Measurements from ENCODE around the gene LRRC74B. TPM values are rescaled to one million over a fixed set of nuclear protein-coding genes. Genes with fewer than 3 reads are reported as not detected.

The LRRC74B gene
- total RNA-seq, 1 donor from 2014 or later: not detected

DNA sequence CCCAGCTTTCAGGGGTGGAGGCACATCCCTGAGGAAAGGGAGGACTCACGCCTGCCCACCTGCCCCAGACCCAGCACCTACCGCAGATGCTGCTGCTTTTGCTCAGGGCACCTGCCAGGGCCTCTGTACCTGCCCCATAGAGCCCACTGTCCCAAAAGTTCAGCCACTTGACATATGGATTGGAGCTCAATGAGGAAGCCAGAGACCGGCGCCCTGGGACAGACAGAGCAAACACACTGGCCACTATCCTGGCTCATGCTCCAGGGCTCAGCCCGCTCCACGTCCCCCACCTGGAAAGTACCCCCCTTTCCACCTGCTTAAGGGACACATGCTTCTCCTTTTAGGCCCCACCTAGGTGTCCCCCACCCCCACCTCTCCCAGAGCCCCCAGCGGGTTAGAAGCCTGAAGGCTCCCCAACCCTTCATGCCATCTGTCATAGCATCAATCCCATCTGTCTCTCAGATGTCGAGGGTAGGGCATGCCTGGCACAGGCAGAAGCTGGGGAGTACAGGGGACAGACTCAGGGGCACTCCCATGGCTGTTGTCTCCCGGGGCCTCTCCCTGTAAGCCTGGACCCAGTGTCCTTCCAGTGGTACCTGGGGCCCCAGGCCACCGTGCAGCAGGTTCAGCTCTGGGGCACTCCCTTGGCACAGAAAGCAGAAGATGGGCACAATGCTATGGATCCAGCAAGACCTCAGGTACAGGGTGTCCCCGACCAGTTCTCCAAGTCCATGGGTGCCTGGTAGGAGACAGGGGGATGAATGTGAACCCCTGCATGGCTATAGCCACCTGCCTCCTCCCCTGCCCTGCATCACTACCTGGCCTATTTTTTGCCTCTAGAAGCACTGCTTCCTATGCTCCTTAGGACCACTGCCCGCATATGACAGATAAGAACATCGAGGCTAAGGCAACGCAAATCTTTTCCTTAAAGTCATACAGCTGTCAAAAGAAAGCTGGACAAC, 33.0 kb upstream of the LRRC74B start:
- Mint-ChIP-seq H3K9me3 (no peaks in the 10 kb centered on the region), H3K36me3 (no peaks in the 10 kb centered on the region), H3K4me1 (peaks cover 38% of the 10 kb centered on the region), H3K4me3 (peak overlapping the region; percentile 76), H3K27me3 (ENCODE audit: low read depth) (no peaks in the 10 kb centered on the region), H3K27ac (peak overlapping the region; percentile 60)
- TF ChIP-seq, protein P1, sequence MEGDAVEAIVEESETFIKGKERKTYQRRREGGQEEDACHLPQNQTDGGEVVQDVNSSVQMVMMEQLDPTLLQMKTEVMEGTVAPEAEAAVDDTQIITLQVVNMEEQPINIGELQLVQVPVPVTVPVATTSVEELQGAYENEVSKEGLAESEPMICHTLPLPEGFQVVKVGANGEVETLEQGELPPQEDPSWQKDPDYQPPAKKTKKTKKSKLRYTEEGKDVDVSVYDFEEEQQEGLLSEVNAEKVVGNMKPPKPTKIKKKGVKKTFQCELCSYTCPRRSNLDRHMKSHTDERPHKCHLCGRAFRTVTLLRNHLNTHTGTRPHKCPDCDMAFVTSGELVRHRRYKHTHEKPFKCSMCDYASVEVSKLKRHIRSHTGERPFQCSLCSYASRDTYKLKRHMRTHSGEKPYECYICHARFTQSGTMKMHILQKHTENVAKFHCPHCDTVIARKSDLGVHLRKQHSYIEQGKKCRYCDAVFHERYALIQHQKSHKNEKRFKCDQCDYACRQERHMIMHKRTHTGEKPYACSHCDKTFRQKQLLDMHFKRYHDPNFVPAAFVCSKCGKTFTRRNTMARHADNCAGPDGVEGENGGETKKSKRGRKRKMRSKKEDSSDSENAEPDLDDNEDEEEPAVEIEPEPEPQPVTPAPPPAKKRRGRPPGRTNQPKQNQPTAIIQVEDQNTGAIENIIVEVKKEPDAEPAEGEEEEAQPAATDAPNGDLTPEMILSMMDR (IDR thresholded peaks at IDR 0.05; ENCODE audit: unreplicated experiment): no peak
- no peak for DNase-seq (ENCODE audit: low spot score in 2 of 2, unreplicated experiment in 2 of 2)

DNA sequence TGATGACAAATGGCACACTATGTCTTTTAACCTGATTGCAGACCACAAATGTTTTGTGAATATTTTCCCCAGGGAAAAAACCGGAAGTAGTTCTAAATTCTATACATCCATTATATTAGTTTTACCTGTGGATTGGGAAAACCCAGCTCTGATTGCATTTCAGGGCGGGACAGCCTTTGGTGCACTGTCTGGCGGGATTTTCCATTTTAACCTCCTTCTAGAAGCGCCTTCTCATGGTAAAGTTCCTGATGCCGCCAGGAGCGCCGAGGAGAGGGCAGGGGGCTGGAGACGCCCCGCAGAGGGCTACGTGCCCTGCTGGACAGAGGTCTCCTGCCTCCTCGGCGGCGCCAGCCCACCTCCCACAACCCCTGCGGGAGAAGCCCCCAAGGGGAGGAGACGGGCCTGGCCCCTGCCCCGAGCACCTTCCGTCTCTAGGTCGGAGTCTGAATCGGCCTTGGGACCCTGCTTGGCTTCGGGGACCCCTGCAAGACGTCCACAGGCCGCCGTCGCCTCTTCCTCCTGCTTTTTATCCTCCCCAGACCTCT, 32.0 kb upstream of the LRRC74B start:
- H3K4me3 Mint-ChIP-seq: peak overlapping the region; percentile 76
- H3K27ac Mint-ChIP-seq: peak overlapping the region; percentile 92
- H3K36me3 Mint-ChIP-seq: no peaks in the 10 kb centered on the region
- TF ChIP-seq, protein P1 (IDR thresholded peaks at IDR 0.05; ENCODE audit: unreplicated experiment): no peak
- DNase-seq (ENCODE audit: low spot score in 2 of 2, unreplicated experiment in 2 of 2): peak in 1 of 2 experiments; percentile 52
- no peaks in the 10 kb centered on the region for H3K9me3 Mint-ChIP-seq
- no peaks in the 10 kb centered on the region for H3K27me3 Mint-ChIP-seq (ENCODE audit: low read depth)
- peaks cover 38% of the 10 kb centered on the region for H3K4me1 Mint-ChIP-seq

DNA sequence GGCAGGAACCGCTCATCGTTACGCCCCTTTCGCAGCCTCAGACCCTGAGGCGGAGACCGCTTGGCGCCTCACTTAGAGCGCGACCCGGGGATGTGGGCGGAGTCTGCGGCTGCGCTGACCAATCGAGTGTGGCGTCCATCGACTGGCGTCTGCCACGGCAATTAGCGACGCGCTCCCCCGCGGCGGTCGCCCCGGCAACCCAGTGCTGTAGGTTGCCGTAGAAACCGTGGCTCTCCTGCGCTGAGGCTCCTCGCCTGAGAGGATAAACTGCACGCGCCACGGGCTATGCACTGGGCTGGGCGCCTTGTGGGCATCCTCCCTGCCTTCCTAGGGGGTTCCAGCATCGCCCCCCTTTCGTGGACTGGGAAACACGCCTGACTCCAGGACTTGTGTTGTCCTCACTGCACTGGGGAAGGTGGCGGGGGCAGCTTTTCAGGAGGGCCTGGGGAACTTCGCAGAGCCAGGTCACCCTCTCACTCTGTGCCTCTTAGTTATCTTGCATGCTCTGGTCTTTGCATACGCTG, 31.5 kb upstream of the LRRC74B start:
- H3K9me3 Mint-ChIP-seq: no peaks in the 10 kb centered on the region
- no peaks in the 10 kb centered on the region for H3K36me3 Mint-ChIP-seq
- H3K4me1 Mint-ChIP-seq: peaks cover 38% of the 10 kb centered on the region
- H3K27me3 Mint-ChIP-seq (ENCODE audit: low read depth): no peaks in the 10 kb centered on the region
- TF ChIP-seq, protein P1 (IDR thresholded peaks at IDR 0.05; ENCODE audit: unreplicated experiment): no peak
- peak overlapping the region; percentile 76 for H3K4me3 Mint-ChIP-seq
- peak overlapping the region; percentile 92 for H3K27ac Mint-ChIP-seq
- DNase-seq (ENCODE audit: low spot score in 2 of 2, unreplicated experiment in 2 of 2): peak; percentile 89 to 93

DNA sequence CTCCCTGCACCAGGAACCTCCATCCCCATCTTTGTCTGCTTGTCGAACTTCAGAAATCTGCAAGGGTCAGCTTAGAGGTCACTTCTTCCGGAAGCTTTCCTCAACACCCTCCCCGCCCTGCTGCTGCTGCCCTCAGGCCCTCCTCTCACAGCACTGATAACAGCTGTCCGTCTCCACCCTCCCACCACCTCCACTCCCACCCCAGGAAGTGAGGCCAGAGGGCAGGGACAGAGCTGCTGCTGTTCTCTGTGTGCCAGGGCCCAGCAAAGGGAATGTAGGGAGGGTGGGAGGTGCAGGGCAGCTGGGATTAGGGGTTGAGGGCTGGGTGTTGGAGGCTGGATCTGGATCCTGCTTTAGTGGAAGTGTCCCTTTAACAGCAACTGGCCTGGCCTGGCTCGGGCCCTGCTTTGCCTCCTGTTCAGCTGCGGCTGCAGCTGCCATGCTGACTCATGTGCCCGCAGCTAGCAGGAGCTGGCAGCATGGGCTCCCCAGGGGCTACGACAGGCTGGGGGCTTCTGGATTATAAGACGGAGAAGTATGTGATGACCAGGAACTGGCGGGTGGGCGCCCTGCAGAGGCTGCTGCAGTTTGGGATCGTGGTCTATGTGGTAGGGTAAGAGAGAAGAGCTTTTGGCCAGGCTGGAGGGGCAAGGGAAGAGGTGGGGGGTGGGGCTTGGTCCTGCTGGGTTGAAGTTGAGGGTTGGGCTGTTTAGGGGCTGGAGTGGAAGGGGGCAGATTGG, 30.9 kb upstream of the LRRC74B start, which contains the start of gene P2RX6:
TSS of gene P2RX6 (plus strand) at position 440 of the 740 bp plus-strand sequence. CDS start at position 450, 10 bp downstream.
- Mint-ChIP-seq H3K27me3 (ENCODE audit: low read depth) (no peaks in the 10 kb centered on the region), H3K36me3 (no peaks in the 10 kb centered on the region), H3K4me1 (peaks cover 38% of the 10 kb centered on the region), H3K4me3 (peak within 1 kb of the TSS; percentile 76), H3K27ac (peak within 1 kb of the TSS; percentile 92), H3K9me3 (no peaks in the 10 kb centered on the region)
- DNase-seq (ENCODE audit: low spot score in 2 of 2, unreplicated experiment in 2 of 2): no peak
- TF ChIP-seq, protein P1 (IDR thresholded peaks at IDR 0.05; ENCODE audit: unreplicated experiment): no peak

DNA sequence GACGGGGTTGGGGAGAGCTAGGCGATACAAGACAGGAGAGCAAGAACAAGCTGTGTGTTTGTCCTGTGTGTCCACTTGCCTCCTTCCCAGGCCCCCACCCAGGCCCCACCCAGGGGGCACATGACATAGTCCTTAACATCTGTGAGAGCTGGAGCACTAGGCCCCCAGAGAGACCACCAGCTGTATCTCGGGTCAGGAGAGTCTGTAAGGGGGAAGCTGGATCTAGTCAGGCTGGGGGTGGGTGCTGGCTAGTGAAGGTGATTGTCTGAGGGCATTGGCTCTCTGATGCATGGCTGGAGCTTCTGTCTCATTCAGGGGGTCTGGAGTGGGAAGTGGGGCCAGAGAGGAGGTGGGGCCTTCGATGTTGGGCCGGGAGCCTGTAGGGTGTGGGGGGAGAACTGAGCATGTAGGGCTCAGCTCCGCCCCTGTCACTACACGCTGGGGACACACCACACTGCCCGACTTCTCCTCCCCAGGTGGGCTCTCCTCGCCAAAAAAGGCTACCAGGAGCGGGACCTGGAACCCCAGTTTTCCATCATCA, 30.2 kb upstream of the LRRC74B start:
- Mint-ChIP-seq H3K27ac (peak overlapping the region; percentile 92), H3K9me3 (no peaks in the 10 kb centered on the region), H3K27me3 (ENCODE audit: low read depth) (no peaks in the 10 kb centered on the region), H3K4me1 (peaks cover 38% of the 10 kb centered on the region), H3K4me3 (no peak overlapping the region), H3K36me3 (no peaks in the 10 kb centered on the region)
- DNase-seq (ENCODE audit: low spot score in 2 of 2, unreplicated experiment in 2 of 2): no peak
- TF ChIP-seq, protein P1 (IDR thresholded peaks at IDR 0.05; ENCODE audit: unreplicated experiment): no peak

Data from mesothelial cell of epicardium (in vitro differentiated cells).